ENCODE results near the gene EPC2.

- TF ChIP-seq POLR2AphosphoS5 (IDR thresholded peaks at IDR 0.05), result no peak
- no peak for TF ChIP-seq POLR2A (IDR thresholded peaks at IDR 0.05)
- no peak for TF ChIP-seq CTCF (IDR thresholded peaks at IDR 0.05)
- TF ChIP-seq EP300 (IDR thresholded peaks at IDR 0.05), result no peak
Observed at GRCh38 chr2:148616662-148617061, 27.9 kb upstream of the EPC2 start.

All from sigmoid colon (tissue), 4 donors.